Neural progenitor cell (in vitro differentiated cells): Measurements from ENCODE around the gene CACHD1. TPM values are rescaled to one million over a fixed set of nuclear protein-coding genes. Genes with fewer than 3 reads are reported as not detected.

Source experiments
- DNase-seq: peaks from one replicate; pipeline ENCODE4 v3.0.0-alpha.2; 2016; ENCODE audit warnings: low spot score
- H2AFZ ChIP-seq: fragments of 200-600 bp; sonication (generic); replicated peaks from 2 replicates; pipeline ENCODE4 v1.6.1; 2016; ENCODE audit warnings: antibody characterized with exemption
- H3F3A ChIP-seq: fragments of 200-600 bp; sonication (generic); 2 replicates; pipeline ENCODE4 v1.6.1; 2016; ENCODE audit warnings: antibody characterized with exemption, low read depth
- H3K27ac ChIP-seq: fragments of 200-600 bp; sonication (generic); 2 replicates; pipeline ENCODE4 v1.5.1; 2016; ENCODE audit warnings: mild to moderate bottlenecking
- H3K27me3 ChIP-seq: fragments of 200-600 bp; sonication (generic); 2 replicates; pipeline ENCODE4 v1.6.1; 2016; ENCODE audit warnings: mild to moderate bottlenecking, moderate library complexity
- H3K36me3 ChIP-seq: fragments of 200-600 bp; sonication (generic); 2 replicates; pipeline ENCODE4 v1.5.1; 2016
- H3K4me1 ChIP-seq: fragments of 200-600 bp; sonication (generic); 2 replicates; pipeline ENCODE4 v1.6.1; 2016; ENCODE audit warnings: mixed run types
- H3K4me2 ChIP-seq: fragments of 200-600 bp; sonication (generic); 2 replicates; pipeline ENCODE4 v1.6.1; 2016
- H3K4me3 ChIP-seq: fragments of 200-600 bp; sonication (generic); 2 replicates; pipeline ENCODE4 v1.5.1; 2016
- H3K79me2 ChIP-seq: fragments of 200-600 bp; sonication (generic); 2 replicates; pipeline ENCODE4 v1.6.1; 2016; ENCODE audit warnings: low read depth
- H3K9ac ChIP-seq: fragments of 200-600 bp; sonication (generic); 2 replicates; pipeline ENCODE4 v1.6.1; 2016
- H3K9me3 ChIP-seq: fragments of 200-600 bp; sonication (generic); 2 replicates; pipeline ENCODE4 v1.5.1; 2016; ENCODE audit warnings: low read depth
- H4K20me1 ChIP-seq: fragments of 200-600 bp; sonication (generic); 2 replicates; pipeline ENCODE4 v1.6.1; 2016; ENCODE audit warnings: low read depth
- H3K27ac Mint-ChIP-seq: 3 replicates; pipeline ENCODE4 v1.8.0; 2021; ENCODE audit warnings: mixed read lengths
- H3K27me3 Mint-ChIP-seq: 2 replicates; pipeline ENCODE4 v1.8.0; 2022; ENCODE audit warnings: low read depth, mild to moderate bottlenecking, inconsistent platforms, moderate library complexity, mixed read lengths; ENCODE audit not compliant: insufficient read depth
- H3K36me3 Mint-ChIP-seq: 3 replicates; pipeline ENCODE4 v1.8.0; 2021; ENCODE audit warnings: mixed read lengths
- H3K4me1 Mint-ChIP-seq: 3 replicates; pipeline ENCODE4 v1.8.0; 2021; ENCODE audit warnings: mixed read lengths
- H3K4me3 Mint-ChIP-seq: 3 replicates; pipeline ENCODE4 v1.8.0; 2021; ENCODE audit warnings: mild to moderate bottlenecking, moderate library complexity, mixed read lengths
- H3K9me3 Mint-ChIP-seq: 3 replicates; pipeline ENCODE4 v1.8.0; 2020; ENCODE audit warnings: mixed read lengths
- EZH2 ChIP-seq: fragments of 200-600 bp; sonication (generic); IDR thresholded peaks from 2 replicates; pipeline ENCODE4 v1.6.1; 2017; ENCODE audit warnings: antibody characterized with exemption, mild to moderate bottlenecking, moderate library complexity
- EZH2phosphoT487 ChIP-seq: fragments of 200-600 bp; sonication (generic); IDR thresholded peaks from 2 replicates; pipeline ENCODE4 v1.6.1; 2017; ENCODE audit warnings: antibody characterized with exemption
- total RNA-seq: library from RNA; depleted of rRNA; stranded (reverse); fragments of >200 nt; gene quantifications from 2 replicates; pipeline ENCODE4 v1.2.3, GENCODE V29; 2015; ENCODE audit warnings: low replicate concordance
- TF ChIP-seq, protein P1 (sequence below): fragments of 200-600 bp; sonication (generic); IDR thresholded peaks from 2 replicates; pipeline ENCODE4 v1.5.1; 2017; ENCODE audit warnings: antibody characterized with exemption, mild to moderate bottlenecking

The CACHD1 gene
- total RNA-seq, 1 donor from 2014 or later = 61.0 TPM

DNA sequence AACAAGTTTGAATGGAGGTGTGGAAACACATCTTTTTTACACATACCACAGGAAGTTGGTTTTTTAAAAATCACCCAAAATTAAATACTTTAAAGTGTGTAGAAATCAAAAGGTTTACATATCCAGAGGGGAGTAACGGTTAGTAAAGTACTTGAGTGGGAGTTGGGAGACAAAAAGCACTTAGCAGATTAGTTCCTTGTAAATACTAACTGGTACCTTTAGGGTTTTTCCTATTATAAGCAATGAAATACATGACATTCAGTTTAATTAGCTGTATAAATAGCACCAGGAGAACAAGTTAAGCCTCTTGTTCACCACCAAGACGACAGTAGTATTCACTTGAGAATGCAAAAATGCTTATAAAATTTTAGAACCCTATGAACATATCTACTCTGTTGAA is 251.2 kb downstream of the CACHD1 start:
- TF ChIP-seq, protein P1, sequence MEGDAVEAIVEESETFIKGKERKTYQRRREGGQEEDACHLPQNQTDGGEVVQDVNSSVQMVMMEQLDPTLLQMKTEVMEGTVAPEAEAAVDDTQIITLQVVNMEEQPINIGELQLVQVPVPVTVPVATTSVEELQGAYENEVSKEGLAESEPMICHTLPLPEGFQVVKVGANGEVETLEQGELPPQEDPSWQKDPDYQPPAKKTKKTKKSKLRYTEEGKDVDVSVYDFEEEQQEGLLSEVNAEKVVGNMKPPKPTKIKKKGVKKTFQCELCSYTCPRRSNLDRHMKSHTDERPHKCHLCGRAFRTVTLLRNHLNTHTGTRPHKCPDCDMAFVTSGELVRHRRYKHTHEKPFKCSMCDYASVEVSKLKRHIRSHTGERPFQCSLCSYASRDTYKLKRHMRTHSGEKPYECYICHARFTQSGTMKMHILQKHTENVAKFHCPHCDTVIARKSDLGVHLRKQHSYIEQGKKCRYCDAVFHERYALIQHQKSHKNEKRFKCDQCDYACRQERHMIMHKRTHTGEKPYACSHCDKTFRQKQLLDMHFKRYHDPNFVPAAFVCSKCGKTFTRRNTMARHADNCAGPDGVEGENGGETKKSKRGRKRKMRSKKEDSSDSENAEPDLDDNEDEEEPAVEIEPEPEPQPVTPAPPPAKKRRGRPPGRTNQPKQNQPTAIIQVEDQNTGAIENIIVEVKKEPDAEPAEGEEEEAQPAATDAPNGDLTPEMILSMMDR = no peak
- no peak for TF ChIP-seq EZH2
- no peak for TF ChIP-seq EZH2phosphoT487
- peaks cover 6% of the 10 kb centered on the region for H3K27me3 Mint-ChIP-seq
- Histone ChIP-seq H2AFZ (no peak overlapping the region), H3K36me3 (no peaks in the 10 kb centered on the region), H3K4me1 (no peaks in the 10 kb centered on the region), H3K27me3 (no peaks in the 10 kb centered on the region), H3K9me3 (no peaks in the 10 kb centered on the region), H3K27ac (no peak overlapping the region), H4K20me1 (no peaks in the 10 kb centered on the region), H3K9ac (no peak overlapping the region), H3K79me2 (no peaks in the 10 kb centered on the region), H3K4me2 (no peak overlapping the region), H3K4me3 (no peak overlapping the region), H3F3A (no peaks in the 10 kb centered on the region)
- H3K36me3 Mint-ChIP-seq = no peaks in the 10 kb centered on the region
- H3K27ac Mint-ChIP-seq = no peak overlapping the region
- no peak for DNase-seq
- no peak overlapping the region for H3K4me3 Mint-ChIP-seq
- peaks cover 13% of the 10 kb centered on the region for H3K9me3 Mint-ChIP-seq
- H3K4me1 Mint-ChIP-seq = no peaks in the 10 kb centered on the region

DNA sequence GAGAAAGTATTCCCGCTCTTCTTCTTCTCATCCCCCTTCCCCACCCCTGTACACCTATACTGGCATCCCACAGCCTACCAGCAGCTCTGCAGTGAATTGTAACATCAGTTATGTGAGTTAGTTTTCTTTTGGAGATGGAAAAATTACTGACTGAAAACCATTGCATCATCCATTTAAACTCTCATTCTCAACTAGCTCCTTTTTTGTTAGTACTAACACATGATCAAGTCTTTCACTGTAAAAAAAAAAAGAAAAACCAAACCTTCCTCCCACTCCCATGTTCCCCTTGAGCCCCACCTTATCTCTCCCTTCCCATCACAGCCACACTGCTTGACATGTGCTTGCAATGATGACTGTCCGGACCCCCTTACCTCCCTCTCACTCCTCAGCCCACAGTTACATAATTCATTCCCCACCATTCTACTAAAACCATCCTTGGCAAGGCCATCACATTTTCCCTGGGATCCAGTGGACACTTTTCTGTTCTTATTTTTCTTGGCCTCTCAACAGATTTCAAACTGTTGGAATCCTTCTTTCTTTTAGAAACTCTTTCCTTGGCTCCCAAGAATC is 251.7 kb downstream of the CACHD1 start:
- H3F3A ChIP-seq = no peaks in the 10 kb centered on the region
- no peaks in the 10 kb centered on the region for H3K79me2 ChIP-seq
- no peak overlapping the region for H3K4me2 ChIP-seq
- H3K4me1 ChIP-seq = no peaks in the 10 kb centered on the region
- Mint-ChIP-seq H3K4me3 (no peak overlapping the region), H3K4me1 (no peaks in the 10 kb centered on the region), H3K27ac (no peak overlapping the region), H3K36me3 (no peaks in the 10 kb centered on the region), H3K27me3 (peaks cover 6% of the 10 kb centered on the region), H3K9me3 (peaks cover 13% of the 10 kb centered on the region)
- H4K20me1 ChIP-seq = no peaks in the 10 kb centered on the region
- no peaks in the 10 kb centered on the region for H3K27me3 ChIP-seq
- TF ChIP-seq, protein P1 = no peak
- TF ChIP-seq EZH2phosphoT487 = no peak
- no peak for TF ChIP-seq EZH2
- H3K9ac ChIP-seq = no peak overlapping the region
- H3K9me3 ChIP-seq = no peaks in the 10 kb centered on the region
- H3K36me3 ChIP-seq = no peaks in the 10 kb centered on the region
- no peak overlapping the region for H3K4me3 ChIP-seq
- H2AFZ ChIP-seq = no peak overlapping the region
- DNase-seq = no peak
- no peak overlapping the region for H3K27ac ChIP-seq

DNA sequence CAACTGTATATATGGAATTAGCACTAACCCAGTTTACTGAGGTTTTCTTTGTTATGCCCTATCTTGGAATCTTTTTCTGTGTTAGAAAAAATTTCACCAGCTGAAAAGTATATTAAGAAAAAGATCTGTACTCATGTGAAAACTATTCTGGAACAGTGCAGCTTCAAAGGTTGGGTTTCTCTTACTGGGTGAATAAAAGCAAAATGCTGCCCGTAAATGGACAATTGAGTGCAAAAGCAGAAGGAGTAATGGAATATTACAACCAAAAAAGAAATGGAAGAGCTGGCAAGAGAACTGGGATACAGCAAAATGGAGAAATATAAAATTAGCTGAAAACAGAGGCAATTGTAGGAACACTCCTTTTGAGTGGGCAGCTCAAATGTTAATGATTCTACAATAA is 257.9 kb downstream of the CACHD1 start:
- no peak overlapping the region for H3K27ac Mint-ChIP-seq
- peaks cover 10% of the 10 kb centered on the region for H3K27me3 Mint-ChIP-seq
- Histone ChIP-seq H3K9ac (no peak overlapping the region), H3K9me3 (no peaks in the 10 kb centered on the region), H2AFZ (no peak overlapping the region), H4K20me1 (no peaks in the 10 kb centered on the region), H3K4me2 (no peak overlapping the region), H3K27ac (no peak overlapping the region), H3K36me3 (no peaks in the 10 kb centered on the region), H3K4me3 (no peak overlapping the region), H3F3A (no peaks in the 10 kb centered on the region), H3K27me3 (no peaks in the 10 kb centered on the region), H3K79me2 (no peaks in the 10 kb centered on the region), H3K4me1 (no peaks in the 10 kb centered on the region)
- DNase-seq = no peak
- H3K9me3 Mint-ChIP-seq = no peaks in the 10 kb centered on the region
- no peak overlapping the region for H3K4me3 Mint-ChIP-seq
- no peak for TF ChIP-seq EZH2phosphoT487
- TF ChIP-seq, protein P1 = no peak
- TF ChIP-seq EZH2 = no peak
- no peaks in the 10 kb centered on the region for H3K4me1 Mint-ChIP-seq
- no peaks in the 10 kb centered on the region for H3K36me3 Mint-ChIP-seq
